Mucosa of stomach (tissue), 1 donor: ENCODE data around the gene MYO1F.
"Not testable (repeated sequence)": the region's sequence is repeated elsewhere in the genome, so short reads cannot be mapped to it uniquely, and the experiment has no call there.

Source experiments
- H3K27me3 ChIP-seq: one replicate; pipeline ENCODE4 v1.7.0; 2013; ENCODE audit warnings: mild to moderate bottlenecking, low read length; ENCODE audit not compliant: control insufficient read depth, insufficient read depth
- H3K36me3 ChIP-seq: one replicate; pipeline ENCODE4 v1.7.0; 2013; ENCODE audit warnings: low read length; ENCODE audit not compliant: control insufficient read depth, insufficient read depth
- H3K4me1 ChIP-seq: one replicate; pipeline ENCODE4 v1.7.0; 2013; ENCODE audit warnings: mild to moderate bottlenecking, low read length; ENCODE audit not compliant: control insufficient read depth, insufficient read depth
- H3K4me3 ChIP-seq: one replicate; pipeline ENCODE4 v1.7.0; 2013; ENCODE audit warnings: low read length
- H3K9ac ChIP-seq: one replicate; pipeline ENCODE4 v1.7.0; 2013; ENCODE audit warnings: mild to moderate bottlenecking, low read length, moderate library complexity
- H3K9me3 ChIP-seq: one replicate; pipeline ENCODE4 v1.7.0; 2013; ENCODE audit warnings: mild to moderate bottlenecking, low read length, moderate library complexity; ENCODE audit not compliant: control insufficient read depth
- donor health status: Pancreatic carcinoma.

MYO1F gene

DNA sequence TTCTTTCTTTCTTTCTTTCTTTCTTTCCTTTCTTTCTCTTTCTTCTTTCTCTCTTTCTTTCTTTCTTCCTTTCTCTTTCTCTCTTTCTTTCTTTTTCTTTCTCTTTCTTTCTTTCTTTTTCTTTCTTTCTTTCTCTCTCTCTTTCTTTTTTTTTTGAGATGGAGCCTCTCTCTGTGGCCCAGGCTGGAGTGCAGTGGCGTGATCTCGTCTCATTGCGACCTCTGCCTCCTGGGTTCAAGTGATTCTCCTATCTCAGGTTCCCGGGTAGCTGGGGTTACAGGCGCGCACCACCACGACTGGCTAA is 2.7 kb downstream of the MYO1F start:
- H3K4me1 ChIP-seq, H3K4me3 ChIP-seq, H3K9ac ChIP-seq, H3K36me3 ChIP-seq, H3K9me3 ChIP-seq, H3K27me3 ChIP-seq: not testable (repeated sequence)

DNA sequence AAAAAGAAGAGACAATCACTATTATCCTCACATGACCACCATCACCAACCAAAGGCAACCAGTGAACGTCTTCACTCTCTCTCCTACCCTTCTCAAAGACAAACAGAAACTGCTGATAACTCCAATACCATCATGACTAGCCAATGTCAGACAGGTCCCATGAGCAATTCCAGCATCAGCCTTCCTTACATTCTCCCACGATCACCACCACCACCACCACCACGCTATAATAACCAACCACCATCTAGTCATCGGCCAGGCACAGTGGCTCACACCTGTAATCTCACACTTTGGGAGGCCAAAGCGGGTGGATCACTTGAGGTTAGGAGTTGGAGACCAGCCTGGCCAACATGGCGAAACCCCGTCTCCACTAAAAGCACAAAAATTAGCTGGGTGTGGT is 3.9 kb downstream of the MYO1F start:
- Histone ChIP-seq H3K4me3 (no peak overlapping the region), H3K9me3 (no peaks in the 10 kb centered on the region), H3K27me3 (peaks cover 6% of the 10 kb centered on the region), H3K4me1 (no peaks in the 10 kb centered on the region), H3K36me3 (no peaks in the 10 kb centered on the region), H3K9ac (no peak overlapping the region)

DNA sequence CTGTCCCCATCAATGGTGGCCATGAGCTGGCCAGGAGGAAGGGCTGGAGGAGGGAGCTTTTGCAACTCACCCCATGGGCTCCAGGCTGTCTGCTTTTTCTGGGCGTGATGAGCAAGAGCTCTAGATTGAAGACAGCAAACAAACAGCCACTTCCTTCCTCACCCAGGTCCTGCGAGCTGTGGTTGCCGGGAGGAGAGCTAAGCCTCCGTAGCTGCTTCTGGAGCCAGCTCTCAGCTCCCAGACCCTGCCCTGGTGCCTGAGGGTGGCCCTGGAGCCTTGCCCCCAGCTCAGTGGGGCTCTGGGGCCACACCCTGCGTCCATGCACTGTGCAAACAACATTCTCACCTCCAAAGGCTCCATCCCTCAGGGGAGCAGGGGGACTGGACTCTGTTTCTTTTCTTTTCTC is 6.2 kb downstream of the MYO1F start:
- Histone ChIP-seq H3K9me3 (no peaks in the 10 kb centered on the region), H3K4me3 (no peak overlapping the region), H3K27me3 (peaks cover 6% of the 10 kb centered on the region), H3K4me1 (no peaks in the 10 kb centered on the region), H3K36me3 (no peaks in the 10 kb centered on the region), H3K9ac (no peak overlapping the region)

DNA sequence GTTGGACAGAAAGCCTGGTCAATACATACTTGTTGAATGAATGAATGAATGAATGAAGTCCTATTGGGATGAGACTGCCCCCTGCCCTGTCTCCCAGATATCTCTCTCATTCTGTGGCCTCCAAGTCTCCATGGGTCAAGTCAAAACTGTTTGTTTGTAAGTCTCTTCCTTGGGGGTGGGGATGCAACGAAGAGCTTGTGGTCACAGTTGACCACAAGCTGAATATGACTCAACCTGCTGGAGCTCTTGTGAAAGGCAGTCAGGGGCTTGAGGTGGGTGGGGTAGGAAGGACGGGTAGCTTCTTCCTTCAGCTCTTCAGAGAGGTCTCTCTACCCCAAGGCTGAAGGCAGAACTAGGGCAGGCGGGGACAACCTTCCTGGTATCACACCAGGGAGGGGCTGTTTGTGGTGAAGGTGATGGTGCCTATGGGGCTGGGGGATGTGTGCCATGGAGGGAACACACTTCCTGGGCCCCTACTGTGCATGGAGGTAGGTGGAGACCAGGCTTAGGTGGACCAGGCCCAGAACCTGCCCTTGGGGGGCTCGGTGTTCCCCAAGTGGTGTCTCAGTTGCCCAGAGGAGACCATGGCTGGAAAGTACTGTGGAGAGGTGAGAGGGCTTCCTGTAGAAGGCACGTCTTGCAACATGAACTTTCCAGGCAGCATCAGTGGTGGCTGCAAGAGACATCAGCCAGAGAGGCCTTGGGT is 8.0 kb downstream of the MYO1F start:
- H3K4me3 ChIP-seq = no peak overlapping the region
- no peak overlapping the region for H3K9ac ChIP-seq
- H3K27me3 ChIP-seq = no peaks in the 10 kb centered on the region
- H3K4me1 ChIP-seq = no peaks in the 10 kb centered on the region
- H3K9me3 ChIP-seq = no peaks in the 10 kb centered on the region
- H3K36me3 ChIP-seq = no peaks in the 10 kb centered on the region

DNA sequence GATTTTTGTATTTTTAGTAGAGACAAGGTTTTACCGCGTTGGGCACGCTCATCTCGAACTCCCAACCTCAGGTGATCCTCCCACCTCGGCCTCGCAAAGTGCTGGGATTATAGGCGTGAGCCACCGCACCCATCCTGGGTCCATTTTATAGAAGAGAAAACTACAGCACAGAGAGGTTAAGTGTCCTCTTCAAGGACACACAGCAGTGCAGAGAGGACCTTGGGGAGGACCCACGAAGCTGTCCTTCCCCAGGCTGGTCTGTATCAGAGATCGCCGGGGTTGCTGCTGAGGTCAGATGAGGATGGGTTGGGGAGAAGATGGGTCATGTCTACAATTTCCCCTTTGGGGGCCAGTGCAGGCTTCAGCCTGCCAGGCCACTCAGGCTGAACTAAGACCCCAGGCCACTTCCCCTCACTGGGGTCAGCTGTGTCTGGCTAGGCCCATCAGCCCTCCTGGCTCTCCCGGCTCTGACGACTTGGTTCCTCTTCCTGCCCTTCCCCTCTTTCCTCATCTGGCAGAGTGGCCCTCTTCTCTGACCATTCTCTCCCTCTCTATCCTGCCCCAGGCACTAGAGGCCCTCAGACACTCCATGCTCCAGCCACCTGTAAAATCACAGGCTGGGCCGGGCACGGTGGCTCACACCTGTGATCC is 9.6 kb downstream of the MYO1F start:
- no peaks in the 10 kb centered on the region for H3K4me1 ChIP-seq
- no peak overlapping the region for H3K4me3 ChIP-seq
- H3K27me3 ChIP-seq = no peaks in the 10 kb centered on the region
- no peaks in the 10 kb centered on the region for H3K36me3 ChIP-seq
- H3K9me3 ChIP-seq = no peaks in the 10 kb centered on the region
- H3K9ac ChIP-seq = no peak overlapping the region

DNA sequence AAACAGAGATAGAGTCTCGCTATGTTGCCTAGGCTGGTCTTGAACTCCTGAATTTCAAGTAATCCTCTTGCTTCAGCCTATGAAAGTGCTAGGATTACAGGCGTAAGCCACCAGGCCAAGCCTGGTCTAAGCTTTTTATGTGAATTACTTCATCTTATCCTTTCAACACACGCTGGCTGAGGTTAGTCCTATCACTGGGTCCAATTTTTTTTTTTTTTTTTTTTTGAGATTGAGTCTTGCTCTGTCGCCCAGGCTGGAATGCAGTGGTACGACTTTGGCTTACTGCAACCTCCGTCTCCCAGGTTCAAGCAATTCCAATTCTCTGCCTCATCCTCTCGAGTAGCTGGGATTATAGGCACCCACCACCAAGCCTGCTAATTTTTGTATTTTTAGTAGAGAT is 10.4 kb downstream of the MYO1F start:
- no peak overlapping the region for H3K4me3 ChIP-seq
- no peak overlapping the region for H3K9ac ChIP-seq
- H3K9me3 ChIP-seq = no peaks in the 10 kb centered on the region
- no peaks in the 10 kb centered on the region for H3K4me1 ChIP-seq
- H3K27me3 ChIP-seq = no peaks in the 10 kb centered on the region
- H3K36me3 ChIP-seq = no peaks in the 10 kb centered on the region

DNA sequence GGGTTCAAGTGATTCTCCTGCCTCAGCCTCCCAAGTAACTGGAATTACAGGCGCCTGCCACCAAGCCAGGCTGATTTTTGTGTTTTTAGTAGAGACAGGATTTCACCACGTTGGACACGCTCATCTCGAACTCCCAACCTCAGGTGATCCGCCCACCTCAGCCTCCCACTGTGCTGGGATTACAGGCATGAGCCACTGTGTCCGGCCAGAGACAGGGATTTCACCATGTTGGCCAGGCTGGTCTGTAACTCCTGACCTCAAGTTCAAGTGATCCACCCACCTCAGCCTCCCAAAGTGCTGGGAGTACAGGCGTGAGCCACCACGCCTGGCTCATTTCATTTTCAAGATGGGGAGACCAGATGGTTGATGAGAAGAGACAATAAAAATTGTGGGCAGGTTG is 12.4 kb downstream of the MYO1F start:
- not testable (repeated sequence) for H3K9ac ChIP-seq, H3K27me3 ChIP-seq, H3K4me3 ChIP-seq, H3K4me1 ChIP-seq, H3K9me3 ChIP-seq, H3K36me3 ChIP-seq

DNA sequence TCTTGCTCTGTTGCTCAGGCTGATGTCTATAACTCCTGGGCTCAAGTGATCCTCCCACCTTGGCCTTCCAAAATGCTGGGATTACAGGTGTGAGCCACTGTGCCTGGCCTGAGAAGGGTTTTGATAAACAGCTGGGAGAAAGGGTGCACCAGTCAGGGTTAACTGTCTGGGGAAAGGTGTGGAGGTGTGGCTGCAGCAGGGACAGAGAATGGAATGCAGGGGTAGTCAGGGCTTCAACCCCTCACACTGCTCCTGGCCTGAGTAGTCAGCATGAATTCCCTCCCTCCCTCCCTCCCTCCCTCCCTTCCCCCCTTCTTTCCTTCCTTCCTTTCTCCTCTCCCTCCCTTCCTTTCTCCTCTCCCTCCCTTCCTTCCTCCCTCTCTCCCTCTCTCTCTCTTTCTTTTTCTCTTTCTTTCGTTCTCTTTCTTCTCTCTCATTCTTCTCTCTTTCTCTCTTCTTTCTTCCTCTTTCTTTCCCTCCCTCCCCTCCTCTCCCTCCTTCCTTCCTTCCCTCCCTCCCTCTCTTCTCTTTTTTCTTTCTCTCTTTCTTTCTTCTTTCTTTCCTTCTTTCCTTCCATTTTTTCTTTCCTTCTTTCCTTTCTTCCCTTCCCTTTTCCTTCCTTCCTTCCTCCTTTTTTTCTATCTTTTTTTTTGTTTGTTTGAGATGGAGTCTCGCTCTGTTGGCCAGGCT is 16.0 kb downstream of the MYO1F start:
- no peak overlapping the region for H3K9ac ChIP-seq
- no peaks in the 10 kb centered on the region for H3K4me1 ChIP-seq
- no peaks in the 10 kb centered on the region for H3K27me3 ChIP-seq
- no peaks in the 10 kb centered on the region for H3K9me3 ChIP-seq
- H3K4me3 ChIP-seq = no peak overlapping the region
- no peaks in the 10 kb centered on the region for H3K36me3 ChIP-seq

DNA sequence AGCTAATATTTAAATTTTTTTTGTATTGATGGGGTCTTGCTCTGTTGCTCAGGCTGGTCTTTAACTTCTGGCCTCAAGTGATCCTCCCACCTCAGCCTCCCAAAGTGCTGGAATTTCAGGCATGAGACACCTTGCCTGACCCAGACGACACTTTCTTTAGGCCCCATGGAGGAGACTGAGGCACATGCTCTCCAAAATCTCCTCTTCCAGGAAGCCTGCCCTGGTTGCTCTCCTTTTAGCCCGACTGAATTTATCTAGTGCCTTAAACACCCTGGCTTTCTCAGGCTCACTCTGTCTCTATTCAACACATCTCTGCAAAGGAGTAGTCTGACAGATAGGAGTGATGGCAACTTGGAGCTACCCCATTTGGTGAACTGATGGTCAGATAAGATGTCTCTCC is 18.9 kb downstream of the MYO1F start:
- Histone ChIP-seq H3K27me3 (no peaks in the 10 kb centered on the region), H3K9me3 (no peaks in the 10 kb centered on the region), H3K9ac (no peak overlapping the region), H3K36me3 (no peaks in the 10 kb centered on the region), H3K4me1 (no peaks in the 10 kb centered on the region), H3K4me3 (no peak overlapping the region)

DNA sequence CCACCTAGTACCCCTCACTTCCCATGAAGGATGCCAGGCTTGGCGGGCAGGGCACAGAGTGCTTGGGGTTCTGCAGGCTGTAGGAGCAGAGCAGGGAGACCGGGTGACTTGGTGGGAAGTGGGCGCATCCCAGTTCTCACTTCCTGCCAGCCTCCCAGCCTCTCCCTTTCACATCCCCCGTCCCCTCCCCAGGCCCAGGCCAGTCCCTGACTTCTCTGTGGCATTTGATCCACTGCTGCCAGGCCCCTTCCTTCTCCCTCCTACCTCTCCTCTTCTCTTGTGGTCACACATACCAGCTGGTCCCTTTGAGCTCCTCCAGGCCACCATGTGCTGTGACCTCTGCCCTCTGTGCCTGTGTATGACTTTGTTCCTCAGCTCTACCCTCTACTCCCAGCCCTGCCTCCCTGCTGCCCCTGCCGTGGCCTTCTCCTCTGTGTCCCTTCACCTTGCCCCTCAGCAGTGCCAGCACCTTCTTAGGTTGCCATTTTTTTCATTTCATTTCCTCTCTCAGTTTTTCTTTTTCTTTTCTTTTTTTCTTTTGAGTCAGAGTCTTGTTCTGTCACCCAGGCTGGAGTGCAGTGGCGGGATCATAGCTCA is 19.5 kb downstream of the MYO1F start:
- no peak overlapping the region for H3K4me3 ChIP-seq
- no peaks in the 10 kb centered on the region for H3K27me3 ChIP-seq
- H3K9me3 ChIP-seq = no peaks in the 10 kb centered on the region
- no peak overlapping the region for H3K9ac ChIP-seq
- H3K36me3 ChIP-seq = no peaks in the 10 kb centered on the region
- H3K4me1 ChIP-seq = peaks cover 4% of the 10 kb centered on the region

DNA sequence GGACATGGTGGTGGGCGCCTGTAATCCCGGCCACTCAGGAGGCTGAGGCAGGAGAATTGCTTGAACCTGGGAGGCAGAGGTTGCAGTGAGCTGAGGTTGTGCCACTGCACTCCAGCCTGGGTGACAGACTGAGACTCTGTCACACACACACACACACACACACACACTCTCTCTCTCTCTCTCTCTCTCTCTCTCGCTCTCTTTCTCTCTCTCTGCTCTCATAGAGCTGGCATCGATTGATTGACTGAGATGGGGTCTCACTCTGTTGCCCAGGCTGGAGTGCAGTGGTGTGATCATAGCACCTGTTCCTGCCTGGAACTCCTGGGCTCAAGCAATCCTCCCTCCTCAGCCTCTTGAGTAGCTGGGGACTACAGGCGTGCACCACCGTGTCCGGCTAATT is 23.5 kb downstream of the MYO1F start:
- H3K4me3 ChIP-seq, H3K9me3 ChIP-seq, H3K36me3 ChIP-seq, H3K9ac ChIP-seq, H3K4me1 ChIP-seq, H3K27me3 ChIP-seq: not testable (repeated sequence)

DNA sequence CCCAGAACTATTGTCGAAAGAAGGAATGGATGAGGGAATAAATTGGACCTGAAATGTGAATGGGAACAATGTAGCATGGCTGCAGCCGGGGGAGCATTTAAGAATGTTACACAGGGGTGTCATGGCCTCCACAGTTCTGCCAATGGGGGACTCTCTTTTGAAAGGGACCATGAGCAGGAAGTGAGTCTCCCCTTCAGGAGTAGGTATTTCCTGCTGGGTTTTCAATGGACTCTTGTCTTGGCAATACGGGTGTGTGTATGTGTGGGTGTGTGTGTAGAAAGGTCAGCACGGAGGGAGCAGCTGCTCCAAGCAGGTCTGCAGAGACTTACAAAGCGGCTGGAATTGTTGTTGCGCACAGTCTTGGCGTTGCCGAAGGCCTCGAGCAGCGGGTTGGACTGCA is 24.4 kb downstream of the MYO1F start:
- Histone ChIP-seq H3K27me3 (no peaks in the 10 kb centered on the region), H3K4me3 (no peak overlapping the region), H3K9me3 (no peaks in the 10 kb centered on the region), H3K4me1 (peaks cover 4% of the 10 kb centered on the region), H3K9ac (no peak overlapping the region), H3K36me3 (no peaks in the 10 kb centered on the region)
